Mucosa of rectum (tissue), 2 donors: ENCODE measurements around the gene IRF3.
A peak's percentile ranks its signal among the peaks of the same experiment; 100 is the strongest.
"Not testable (repeated sequence)": the region's sequence is repeated elsewhere in the genome, so short reads cannot be mapped to it uniquely, and the experiment has no call there.

Experiments used
- H3K27ac ChIP-seq, 2 donors: one replicate each; pipeline ENCODE4 v1.7.0; 2013; ENCODE audit warnings: inconsistent platforms in 2 of 2, low read depth in 2 of 2, low read length in 2 of 2
- H3K27me3 ChIP-seq, 2 donors: one replicate each; pipeline ENCODE4 v1.7.0; 2013; ENCODE audit warnings: low read length in 2 of 2; ENCODE audit not compliant: control insufficient read depth in 2 of 2, insufficient read depth in 2 of 2
- H3K36me3 ChIP-seq, 2 donors: one replicate each; pipeline ENCODE4 v1.7.0; 2013; ENCODE audit warnings: low read length in 2 of 2; ENCODE audit not compliant: control insufficient read depth in 2 of 2, insufficient read depth in 2 of 2
- H3K4me1 ChIP-seq, 2 donors: one replicate each; pipeline ENCODE4 v1.7.0; 2013; ENCODE audit warnings: low read length in 2 of 2, mild to moderate bottlenecking in 1 of 2; ENCODE audit not compliant: control insufficient read depth in 2 of 2, insufficient read depth in 2 of 2
- H3K4me3 ChIP-seq, 2 donors: one replicate each; pipeline ENCODE4 v1.7.0; 2013; ENCODE audit warnings: low read length in 2 of 2
- H3K9ac ChIP-seq, 2 donors: one replicate each; pipeline ENCODE4 v1.7.0; 2013; ENCODE audit warnings: low read length in 2 of 2, low read depth in 1 of 2, mild to moderate bottlenecking in 1 of 2
- H3K9me3 ChIP-seq, 2 donors: one replicate each; pipeline ENCODE4 v1.7.0; 2013; ENCODE audit warnings: low read length in 2 of 2; ENCODE audit not compliant: control insufficient read depth in 2 of 2
- donor health status: healthy.
- donor health status: Normal muscosa, but diverticular disease.

The IRF3 gene

DNA sequence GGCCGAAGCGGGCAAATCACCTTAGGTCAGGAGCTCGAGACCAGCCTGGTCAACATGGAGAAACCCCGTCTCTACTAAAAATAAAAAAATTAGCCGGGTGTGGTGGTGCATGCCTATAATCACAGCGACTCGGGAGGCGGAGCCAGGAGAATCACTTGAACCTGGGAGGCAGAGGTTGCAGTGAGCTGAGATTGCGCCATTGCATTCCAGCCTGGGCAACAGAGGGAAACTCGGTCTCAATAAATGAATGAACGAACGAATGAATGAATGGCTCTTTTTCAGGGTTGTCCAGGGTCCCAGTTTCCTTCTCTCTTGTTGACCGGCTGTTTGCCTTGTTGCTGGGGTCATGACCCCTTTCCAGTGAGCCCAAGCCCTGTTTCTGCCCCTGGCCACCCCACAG lies 47.8 kb downstream of the IRF3 start:
- not testable (repeated sequence) for H3K9me3 ChIP-seq, H3K4me3 ChIP-seq, H3K27ac ChIP-seq, H3K9ac ChIP-seq, H3K27me3 ChIP-seq, H3K4me1 ChIP-seq
- H3K36me3 ChIP-seq, result peaks cover 42 to 53% of the 10 kb centered on the region in 2 donors

DNA sequence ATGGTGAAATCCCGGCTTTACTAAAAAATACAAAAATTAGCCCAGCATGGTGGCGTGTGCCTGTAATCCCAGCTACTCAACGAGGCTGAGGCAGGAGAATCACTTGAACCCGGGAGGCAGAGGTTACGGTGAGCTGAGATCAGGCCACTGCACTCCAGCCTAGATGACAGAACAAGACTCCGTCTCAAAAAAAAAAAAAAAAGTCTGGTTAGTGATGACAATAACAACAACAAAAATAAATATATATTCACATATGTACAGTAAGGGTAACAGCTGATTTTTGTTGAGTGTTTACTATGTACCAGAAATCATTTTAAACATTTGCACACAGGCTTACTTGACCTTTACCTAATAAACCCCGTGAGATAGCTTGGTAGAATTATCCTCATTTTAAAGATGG lies 48.7 kb downstream of the IRF3 start:
- H3K9ac ChIP-seq, result no peak overlapping the region

DNA sequence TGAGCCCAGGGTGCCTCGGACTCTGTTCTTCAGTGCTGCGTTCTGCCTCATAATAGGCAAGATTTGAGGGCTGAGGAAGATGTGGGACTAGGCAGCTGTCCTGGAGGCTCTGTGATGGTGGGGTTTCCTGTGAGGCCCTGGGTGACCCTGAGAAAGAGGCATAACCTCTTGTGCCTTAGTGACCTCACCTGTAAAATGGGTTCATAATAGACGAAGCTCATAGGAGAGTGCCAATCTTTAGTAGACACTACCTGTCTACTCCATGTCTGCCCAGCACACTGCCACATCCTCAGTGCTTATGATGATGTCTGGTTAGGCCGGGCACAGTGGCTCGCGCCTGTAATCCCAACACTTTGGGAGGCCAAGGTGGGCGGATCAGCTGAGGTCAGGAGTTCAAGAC lies 49.1 kb downstream of the IRF3 start:
- no peak overlapping the region for H3K27ac ChIP-seq
- peaks cover 0 to 7% of the 10 kb centered on the region in 2 donors for H3K4me1 ChIP-seq
- H3K4me3 ChIP-seq, result no peak overlapping the region
- no peaks in the 10 kb centered on the region for H3K9me3 ChIP-seq
- no peaks in the 10 kb centered on the region for H3K27me3 ChIP-seq
- H3K36me3 ChIP-seq, result peaks cover 45 to 49% of the 10 kb centered on the region in 2 donors
- H3K9ac ChIP-seq, result no peak overlapping the region

More for the DNA sequence above, 48.7 kb downstream of the IRF3 start:
- peaks cover 46 to 53% of the 10 kb centered on the region in 2 donors for H3K36me3 ChIP-seq
- H3K27ac ChIP-seq, result no peak overlapping the region
- peaks cover 0 to 7% of the 10 kb centered on the region in 2 donors for H3K4me1 ChIP-seq
- H3K9me3 ChIP-seq, result no peaks in the 10 kb centered on the region
- H3K4me3 ChIP-seq, result no peak overlapping the region
- no peaks in the 10 kb centered on the region for H3K27me3 ChIP-seq

DNA sequence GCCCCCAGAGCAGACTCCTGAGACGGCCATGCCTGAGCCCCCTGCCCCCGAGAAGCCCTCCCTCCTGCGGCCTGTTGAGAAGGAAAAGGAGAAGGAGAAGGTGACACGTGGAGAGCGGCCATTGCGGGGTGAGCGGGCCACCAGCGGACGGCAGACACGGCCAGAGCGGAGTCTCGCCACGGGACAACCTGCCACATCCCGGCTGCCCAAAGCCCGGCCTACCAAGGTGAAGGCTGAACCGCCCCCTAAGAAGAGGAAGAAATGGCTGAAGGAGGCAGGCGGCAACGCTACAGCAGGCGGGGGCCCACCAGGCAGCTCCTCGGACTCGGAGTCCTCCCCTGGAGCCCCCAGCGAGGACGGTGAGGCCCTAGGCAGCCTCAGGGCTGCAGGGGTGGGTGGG lies 49.8 kb downstream of the IRF3 start:
- peaks cover 42 to 48% of the 10 kb centered on the region in 2 donors for H3K36me3 ChIP-seq
- H3K4me3 ChIP-seq, result no peak overlapping the region
- no peaks in the 10 kb centered on the region for H3K27me3 ChIP-seq
- H3K4me1 ChIP-seq, result peaks cover 0 to 7% of the 10 kb centered on the region in 2 donors
- no peaks in the 10 kb centered on the region for H3K9me3 ChIP-seq
- no peak overlapping the region for H3K27ac ChIP-seq
- H3K9ac ChIP-seq, result no peak overlapping the region

DNA sequence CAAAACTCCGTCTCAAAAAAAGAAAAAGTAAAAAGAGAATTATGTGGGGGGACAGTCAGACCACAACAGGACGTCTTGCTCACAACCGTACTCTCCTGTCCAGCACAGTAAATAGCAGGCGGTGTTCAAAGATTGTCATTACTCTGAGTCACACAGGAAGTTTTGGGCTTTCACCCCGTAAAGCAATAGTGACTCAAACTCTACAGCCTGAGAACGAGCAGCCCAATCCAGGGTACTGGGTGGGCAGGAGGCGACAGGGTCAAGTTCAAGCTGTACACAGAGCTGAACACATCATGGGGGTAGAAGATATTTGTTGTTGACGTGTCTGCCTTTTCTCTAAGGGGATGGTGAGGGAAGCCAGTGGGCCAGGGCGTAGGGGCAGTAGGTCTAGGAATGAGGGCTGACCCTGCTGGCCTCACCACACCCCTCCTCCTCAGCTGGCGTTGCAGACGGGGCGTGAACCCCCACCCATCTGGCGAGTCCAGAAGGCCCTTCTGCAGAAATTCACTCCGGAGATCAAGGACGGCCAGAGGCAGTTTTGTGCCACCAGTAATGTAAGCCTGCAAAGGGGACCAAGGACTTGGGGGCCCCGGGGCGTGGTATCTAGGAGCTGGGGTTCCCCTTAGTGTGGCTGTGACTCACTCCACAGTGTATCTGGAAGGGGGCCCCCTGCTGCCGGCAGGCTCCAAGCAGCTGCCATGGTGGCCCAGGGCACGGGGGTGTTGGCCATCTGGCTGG lies 51.4 kb downstream of the IRF3 start:
- Histone ChIP-seq H3K27me3 (no peaks in the 10 kb centered on the region), H3K9me3 (no peaks in the 10 kb centered on the region), H3K4me3 (no peak overlapping the region), H3K36me3 (peaks cover 42 to 50% of the 10 kb centered on the region in 2 donors), H3K9ac (no peak overlapping the region), H3K27ac (peak overlapping the region in 1 of 2 donors; percentile 1), H3K4me1 (peaks cover 0 to 7% of the 10 kb centered on the region in 2 donors)

DNA sequence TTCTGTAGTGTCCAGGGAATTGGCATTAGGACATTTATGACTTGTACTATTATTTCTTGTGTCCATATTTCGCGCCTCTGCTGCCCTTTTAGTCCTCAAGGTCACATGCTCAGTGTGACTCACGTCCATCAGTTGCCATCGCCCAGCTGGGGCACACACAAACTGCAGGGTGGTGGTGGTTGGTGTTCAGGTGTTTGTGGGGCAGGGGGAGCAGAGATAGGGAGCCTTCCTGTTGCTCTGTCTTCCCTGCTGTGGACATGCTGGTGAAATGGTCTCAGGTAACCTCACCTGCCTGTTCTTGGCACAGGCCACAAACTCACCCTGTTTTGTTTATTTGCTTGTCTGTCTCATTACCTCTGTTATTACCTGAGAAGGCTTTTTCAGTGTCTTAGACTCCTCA lies 52.3 kb downstream of the IRF3 start:
- H3K27me3 ChIP-seq, result no peaks in the 10 kb centered on the region
- H3K27ac ChIP-seq, result peak overlapping the region in 1 of 2 donors; percentile 33
- H3K9ac ChIP-seq, result no peak overlapping the region
- peaks cover 0 to 7% of the 10 kb centered on the region in 2 donors for H3K4me1 ChIP-seq
- no peak overlapping the region for H3K4me3 ChIP-seq
- H3K36me3 ChIP-seq, result peaks cover 36 to 51% of the 10 kb centered on the region in 2 donors
- H3K9me3 ChIP-seq, result no peaks in the 10 kb centered on the region
